ENCODE results near the gene ZNF407. TPM values are rescaled to one million over a fixed set of nuclear protein-coding genes. Genes with fewer than 3 reads are reported as not detected.

The ZNF407 gene
- total RNA-seq, 2 experiments from 2014 or later: 11.7 to 13.4 TPM

- no peak for DNase-seq
- ChIA-PET POLR2A (no interaction called here), CTCF (no interaction called here)
- no peak overlapping the region for H3K27ac Mint-ChIP-seq
- no peaks in the 10 kb centered on the region for H3K9me3 Mint-ChIP-seq
- H3K27me3 Mint-ChIP-seq: no peaks in the 10 kb centered on the region
- no peak overlapping the region for H3K4me3 Mint-ChIP-seq
- peaks cover 30% of the 10 kb centered on the region for H3K4me1 Mint-ChIP-seq
- H3K36me3 Mint-ChIP-seq (ENCODE audit: low read depth): no peaks in the 10 kb centered on the region
Measured at GRCh38 chr18:74897971-74898657, 300.4 kb downstream of the ZNF407 start.

GRCh38 chr18:74898965-74899364 lies 301.3 kb downstream of the ZNF407 start:
- Mint-ChIP-seq H3K9me3 (no peaks in the 10 kb centered on the region), H3K27me3 (no peaks in the 10 kb centered on the region), H3K4me3 (no peak overlapping the region), H3K36me3 (ENCODE audit: low read depth) (no peaks in the 10 kb centered on the region), H3K27ac (no peak overlapping the region), H3K4me1 (peaks cover 30% of the 10 kb centered on the region)
- CTCF ChIA-PET: no interaction called here
- POLR2A ChIA-PET: no interaction called here
- no peak for DNase-seq

GRCh38 chr18:74899554-74899953 lies 301.9 kb downstream of the ZNF407 start:
- Mint-ChIP-seq H3K27me3 (no peaks in the 10 kb centered on the region), H3K9me3 (no peaks in the 10 kb centered on the region), H3K27ac (no peak overlapping the region), H3K36me3 (ENCODE audit: low read depth) (no peaks in the 10 kb centered on the region), H3K4me1 (peaks cover 30% of the 10 kb centered on the region), H3K4me3 (no peak overlapping the region)
- ChIA-PET POLR2A (no interaction called here), CTCF (no interaction called here)
- DNase-seq: no peak

- H3K9me3 Mint-ChIP-seq: no peaks in the 10 kb centered on the region
- no peak for DNase-seq
- H3K4me3 Mint-ChIP-seq: no peak overlapping the region
- CTCF ChIA-PET: no interaction called here
- H3K36me3 Mint-ChIP-seq (ENCODE audit: low read depth): no peaks in the 10 kb centered on the region
- POLR2A ChIA-PET: interaction anchor here (1.3 kb wide), 1 partner anchor 94 kb away, joined by 3 read pairs; no protein-coding TSS in a partner anchor
- H3K27me3 Mint-ChIP-seq: no peaks in the 10 kb centered on the region
- H3K27ac Mint-ChIP-seq: peak overlapping the region; percentile 69
- H3K4me1 Mint-ChIP-seq: peaks cover 26% of the 10 kb centered on the region
Measured at GRCh38 chr18:74901362-74902146, 303.9 kb downstream of the ZNF407 start.

- no peaks in the 10 kb centered on the region for H3K27me3 Mint-ChIP-seq
- no peaks in the 10 kb centered on the region for H3K36me3 Mint-ChIP-seq (ENCODE audit: low read depth)
- CTCF ChIA-PET: no interaction called here
- H3K4me3 Mint-ChIP-seq: no peak overlapping the region
- H3K9me3 Mint-ChIP-seq: no peaks in the 10 kb centered on the region
- H3K4me1 Mint-ChIP-seq: peaks cover 26% of the 10 kb centered on the region
- no peak overlapping the region for H3K27ac Mint-ChIP-seq
- POLR2A ChIA-PET: interaction anchor here (1.3 kb wide), 1 partner anchor 94 kb away, joined by 3 read pairs; no protein-coding TSS in a partner anchor
- no peak for DNase-seq
Measured at GRCh38 chr18:74902147-74902455, 304.4 kb downstream of the ZNF407 start.

- no peaks in the 10 kb centered on the region for H3K36me3 Mint-ChIP-seq (ENCODE audit: low read depth)
- peaks cover 17% of the 10 kb centered on the region for H3K4me1 Mint-ChIP-seq
- no peaks in the 10 kb centered on the region for H3K9me3 Mint-ChIP-seq
- POLR2A ChIA-PET: no interaction called here
- H3K27me3 Mint-ChIP-seq: no peaks in the 10 kb centered on the region
- H3K4me3 Mint-ChIP-seq: no peak overlapping the region
- CTCF ChIA-PET: no interaction called here
- DNase-seq: no peak
- no peak overlapping the region for H3K27ac Mint-ChIP-seq
Measured at GRCh38 chr18:74905247-74905646, 307.6 kb downstream of the ZNF407 start.

GRCh38 chr18:74906184-74906583 lies 308.5 kb downstream of the ZNF407 start:
- POLR2A ChIA-PET: no interaction called here
- no peak for DNase-seq
- no peaks in the 10 kb centered on the region for H3K27me3 Mint-ChIP-seq
- CTCF ChIA-PET: interaction anchor here (1.6 kb wide), 1 partner anchor 10 kb away, joined by 3 read pairs; no protein-coding TSS in a partner anchor
- no peak overlapping the region for H3K4me3 Mint-ChIP-seq
- H3K4me1 Mint-ChIP-seq: peaks cover 9% of the 10 kb centered on the region
- no peaks in the 10 kb centered on the region for H3K36me3 Mint-ChIP-seq (ENCODE audit: low read depth)
- no peak overlapping the region for H3K27ac Mint-ChIP-seq
- no peaks in the 10 kb centered on the region for H3K9me3 Mint-ChIP-seq

- Mint-ChIP-seq H3K27me3 (no peaks in the 10 kb centered on the region), H3K4me3 (no peak overlapping the region), H3K36me3 (ENCODE audit: low read depth) (no peaks in the 10 kb centered on the region), H3K4me1 (no peaks in the 10 kb centered on the region), H3K9me3 (no peaks in the 10 kb centered on the region), H3K27ac (no peak overlapping the region)
- ChIA-PET CTCF (no interaction called here), POLR2A (no interaction called here)
- DNase-seq: no peak
Measured at GRCh38 chr18:74914052-74914591, 316.5 kb downstream of the ZNF407 start.

GRCh38 chr18:74914648-74915047 lies 317.0 kb downstream of the ZNF407 start:
- Mint-ChIP-seq H3K4me3 (no peak overlapping the region), H3K4me1 (no peaks in the 10 kb centered on the region), H3K36me3 (ENCODE audit: low read depth) (no peaks in the 10 kb centered on the region), H3K27me3 (no peaks in the 10 kb centered on the region), H3K27ac (no peak overlapping the region), H3K9me3 (no peaks in the 10 kb centered on the region)
- DNase-seq: no peak
- ChIA-PET CTCF (no interaction called here), POLR2A (no interaction called here)

- DNase-seq: no peak
- H3K27me3 Mint-ChIP-seq: no peaks in the 10 kb centered on the region
- no peaks in the 10 kb centered on the region for H3K4me1 Mint-ChIP-seq
- H3K27ac Mint-ChIP-seq: no peak overlapping the region
- H3K36me3 Mint-ChIP-seq (ENCODE audit: low read depth): no peaks in the 10 kb centered on the region
- POLR2A ChIA-PET: no interaction called here
- H3K9me3 Mint-ChIP-seq: no peaks in the 10 kb centered on the region
- CTCF ChIA-PET: interaction anchor here (0.7 kb wide), 1 partner anchor 25 kb away, joined by 3 read pairs; no protein-coding TSS in a partner anchor
- no peak overlapping the region for H3K4me3 Mint-ChIP-seq
Measured at GRCh38 chr18:74916773-74917393, 319.2 kb downstream of the ZNF407 start.

- Mint-ChIP-seq H3K9me3 (no peaks in the 10 kb centered on the region), H3K36me3 (ENCODE audit: low read depth) (no peaks in the 10 kb centered on the region), H3K27me3 (no peaks in the 10 kb centered on the region), H3K4me3 (no peak overlapping the region), H3K27ac (no peak overlapping the region), H3K4me1 (no peaks in the 10 kb centered on the region)
- DNase-seq: no peak
- CTCF ChIA-PET: no interaction called here
- POLR2A ChIA-PET: no interaction called here
Measured at GRCh38 chr18:74918276-74918790, 320.7 kb downstream of the ZNF407 start.

- DNase-seq: no peak
- no peaks in the 10 kb centered on the region for H3K4me1 Mint-ChIP-seq
- ChIA-PET POLR2A (no interaction called here), CTCF (no interaction called here)
- no peak overlapping the region for H3K27ac Mint-ChIP-seq
- H3K9me3 Mint-ChIP-seq: no peaks in the 10 kb centered on the region
- H3K4me3 Mint-ChIP-seq: no peak overlapping the region
- H3K36me3 Mint-ChIP-seq (ENCODE audit: low read depth): no peaks in the 10 kb centered on the region
- H3K27me3 Mint-ChIP-seq: no peaks in the 10 kb centered on the region
Measured at GRCh38 chr18:74921057-74921820, 323.6 kb downstream of the ZNF407 start.

GRCh38 chr18:74926051-74926450 lies 328.4 kb downstream of the ZNF407 start:
- H3K27me3 Mint-ChIP-seq: no peaks in the 10 kb centered on the region
- CTCF ChIA-PET: no interaction called here
- H3K9me3 Mint-ChIP-seq: no peaks in the 10 kb centered on the region

More at GRCh38 chr18:74926051-74926450, 328.4 kb downstream of the ZNF407 start:
- DNase-seq: no peak
- POLR2A ChIA-PET: no interaction called here
- Mint-ChIP-seq H3K4me3 (no peak overlapping the region), H3K4me1 (no peaks in the 10 kb centered on the region), H3K27ac (no peak overlapping the region), H3K36me3 (ENCODE audit: low read depth) (no peaks in the 10 kb centered on the region)
